ENCODE data around the gene SF3A2.
"Not testable (repeated sequence)": the region's sequence is repeated elsewhere in the genome, so short reads cannot be mapped to it uniquely, and the experiment has no call there.

Gene SF3A2

DNA sequence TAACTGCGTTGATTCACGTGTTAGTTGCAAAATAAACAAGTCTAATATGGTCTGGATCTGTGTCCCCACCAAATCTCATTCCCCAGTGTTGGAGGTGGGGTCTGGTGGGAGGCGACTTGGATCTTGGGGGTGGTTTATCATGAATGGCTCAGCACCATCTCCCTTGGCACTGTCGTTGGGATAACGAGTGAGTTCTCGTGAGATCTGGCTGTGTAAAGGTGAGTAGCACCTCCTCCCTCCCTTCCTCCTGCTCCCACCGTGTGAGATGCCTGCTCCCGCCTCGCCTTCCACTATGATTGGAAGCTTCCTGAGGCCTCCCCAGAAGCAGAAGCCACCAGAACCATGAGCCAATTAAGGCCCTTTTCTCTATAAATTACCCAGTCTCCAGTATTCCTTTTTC, 40.5 kb downstream of the SF3A2 start:
- no peak for DNase-seq

DNA sequence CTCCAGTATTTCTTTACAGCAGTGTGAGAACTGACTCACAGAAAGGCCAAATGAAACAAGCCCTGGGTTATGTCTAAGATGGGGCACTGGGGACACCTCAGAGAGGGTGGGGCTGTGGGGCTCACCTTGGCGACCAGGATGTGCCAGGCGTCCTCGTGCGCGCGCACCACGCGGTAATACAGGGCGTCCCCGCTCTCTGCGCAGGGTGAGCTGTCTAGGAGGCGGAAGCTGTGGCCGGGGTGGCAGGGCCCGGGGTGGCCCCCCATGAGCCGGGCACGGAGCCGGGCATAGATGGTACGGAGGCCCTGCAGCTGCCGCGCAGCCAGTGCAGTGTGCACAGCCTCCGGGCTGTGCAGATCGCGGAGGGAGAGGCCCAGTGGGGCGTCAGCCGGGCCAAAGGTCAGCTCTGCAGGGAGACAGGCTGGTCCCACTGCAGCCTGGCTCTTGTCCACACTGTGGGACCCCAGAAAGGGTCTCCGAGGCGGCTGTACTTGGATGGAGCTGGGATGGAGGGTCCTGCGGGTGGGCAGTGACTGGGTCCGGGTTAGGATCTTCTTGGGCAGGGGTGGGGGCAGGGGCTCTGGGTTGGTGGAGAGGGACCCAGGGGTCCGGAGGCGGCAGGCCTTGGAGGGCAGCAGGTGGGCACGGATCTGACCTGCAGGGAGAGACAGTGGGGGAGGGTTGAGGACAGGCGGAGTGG, 42.0 kb downstream of the SF3A2 start:
- DNase-seq: no peak

DNA sequence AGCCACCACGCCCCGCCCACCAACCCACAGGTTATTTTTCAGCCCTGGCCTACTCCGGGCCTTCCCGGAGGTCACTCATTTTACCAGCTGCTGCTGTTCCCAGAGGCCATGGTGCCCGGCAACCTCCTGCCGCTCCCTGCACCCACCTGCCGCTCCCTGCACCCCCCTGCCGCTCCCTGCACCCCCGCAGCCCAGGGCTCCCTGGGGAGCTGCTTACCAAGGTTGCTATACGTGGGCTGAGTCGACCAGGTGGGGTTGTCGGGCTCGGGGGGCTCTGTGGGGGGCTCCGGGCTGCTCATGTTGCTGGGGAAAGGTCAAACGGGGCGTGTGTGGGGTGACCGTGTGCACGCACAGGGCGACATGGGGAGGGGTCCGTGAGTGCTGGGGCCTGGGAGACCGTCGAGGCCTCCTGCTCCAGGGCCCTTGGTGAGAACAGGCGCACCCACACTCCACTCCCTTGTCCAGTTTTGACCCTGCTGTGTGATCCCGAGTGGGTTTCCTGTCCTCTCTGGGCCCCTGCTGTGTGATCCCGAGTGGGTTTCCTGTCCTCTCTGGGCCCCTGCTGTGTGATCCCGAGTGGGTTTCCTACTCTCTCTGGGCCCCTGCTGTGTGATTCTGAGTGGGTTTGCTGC, 44.1 kb downstream of the SF3A2 start:
- no peak for DNase-seq

DNA sequence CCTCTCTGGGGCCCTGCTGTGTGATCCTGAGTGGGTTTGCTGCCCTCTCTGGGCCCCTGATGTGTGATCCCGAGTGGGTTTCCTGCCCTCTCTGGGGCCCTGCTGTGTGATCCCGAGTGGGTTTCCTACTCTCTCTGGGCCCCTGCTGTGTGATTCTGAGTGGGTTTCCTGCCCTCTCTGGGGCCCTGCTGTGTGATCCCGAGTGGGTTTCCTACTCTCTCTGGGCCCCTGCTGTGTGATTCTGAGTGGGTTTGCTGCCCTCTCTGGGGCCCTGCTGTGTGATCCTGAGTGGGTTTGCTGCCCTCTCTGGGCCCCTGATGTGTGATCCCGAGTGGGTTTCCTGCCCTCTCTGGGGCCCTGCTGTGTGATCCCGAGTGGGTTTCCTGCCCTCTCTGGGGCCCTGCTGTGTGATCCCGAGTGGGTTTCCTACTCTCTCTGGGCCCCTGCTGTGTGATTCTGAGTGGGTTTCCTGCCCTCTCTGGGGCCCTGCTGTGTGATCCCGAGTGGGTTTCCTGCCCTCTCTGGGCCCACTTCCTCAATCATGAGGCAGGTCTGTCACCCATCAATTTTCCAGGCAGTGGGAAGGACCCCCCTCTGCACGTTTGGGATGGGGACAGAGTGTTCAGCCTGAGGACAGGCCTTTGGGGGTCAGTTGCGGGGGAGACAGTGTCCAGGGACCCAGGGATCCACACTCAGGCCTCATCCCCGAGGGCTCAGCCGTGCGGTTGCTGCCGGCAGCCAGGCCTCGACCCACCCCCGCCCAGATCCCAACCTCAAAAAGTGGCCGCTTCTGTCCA, 44.8 kb downstream of the SF3A2 start:
- DNase-seq: not testable (repeated sequence)

GRCh38 chr19:2282062-2282861, 45.6 kb downstream of the SF3A2 start, which contains the start of gene PEAK3:
Gene PEAK3, minus strand, starts transcription at chr19:2282175. Its CDS starts 1,244 bp downstream, at chr19:2280931.
- no peak for DNase-seq

- DNase-seq: no peak
Observed at GRCh38 chr19:2282862-2283237, 46.2 kb downstream of the SF3A2 start.

- DNase-seq: no peak
Observed at GRCh38 chr19:2283835-2284507, 47.3 kb downstream of the SF3A2 start.

DNA sequence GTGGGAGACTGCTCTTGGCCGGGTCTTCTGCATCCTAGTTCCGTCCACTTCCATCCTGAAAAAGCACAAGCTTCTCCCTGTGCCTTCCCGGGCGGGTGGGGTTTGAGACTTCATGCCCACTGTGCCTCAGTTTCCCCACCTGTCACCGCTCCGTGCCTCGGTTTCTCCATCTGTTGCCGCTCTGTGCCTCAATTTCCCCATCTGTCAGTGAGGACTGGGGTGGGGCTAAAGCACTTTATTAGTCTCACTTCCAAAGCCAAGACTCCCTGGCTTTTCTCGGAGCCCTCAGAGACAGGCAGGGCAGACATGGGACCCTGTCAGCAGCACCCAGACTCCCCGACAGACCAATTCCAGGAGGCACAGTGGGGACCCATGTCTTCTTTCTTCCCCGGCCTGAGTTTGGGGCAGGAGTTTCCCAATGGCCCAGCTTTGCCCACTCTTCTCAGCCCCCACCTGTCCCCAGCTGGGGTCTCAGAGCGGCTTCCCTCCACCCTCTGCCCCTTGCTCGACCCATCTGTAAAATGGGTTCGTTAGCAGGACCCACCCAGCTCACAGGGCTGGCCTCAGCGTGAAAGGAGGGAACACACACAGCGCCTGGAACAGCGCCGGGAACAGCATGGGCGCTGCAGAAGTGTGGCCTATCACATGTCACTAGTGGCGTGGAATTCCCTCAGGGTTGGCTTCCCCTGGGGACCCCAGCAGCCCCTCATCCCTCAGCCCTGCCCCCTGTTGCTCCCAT, 49.9 kb downstream of the SF3A2 start:
- no peak for DNase-seq

GRCh38 chr19:2287585-2288337, 51.1 kb downstream of the SF3A2 start:
- DNase-seq: no peak

GRCh38 chr19:2288338-2288817, 51.8 kb downstream of the SF3A2 start:
- DNase-seq: no peak

GRCh38 chr19:2288818-2289713, 52.4 kb downstream of the SF3A2 start:
- no peak for DNase-seq

- peak in 2 of 4 experiments; percentile 52 for DNase-seq
Observed at GRCh38 chr19:2289714-2290435, 53.3 kb downstream of the SF3A2 start.

- peak in 1 of 4 experiments; percentile 22 for DNase-seq
Observed at GRCh38 chr19:2290441-2291184, 54.0 kb downstream of the SF3A2 start.

GRCh38 chr19:2291185-2291751, 54.6 kb downstream of the SF3A2 start:
- no peak for DNase-seq

GRCh38 chr19:2294687-2295335, 58.2 kb downstream of the SF3A2 start:
- DNase-seq: no peak

GRCh38 chr19:2296141-2296540, 59.5 kb downstream of the SF3A2 start:
- DNase-seq: no peak

All from activated naive CD4-positive, alpha-beta T cell (primary cell).